Fibroblast of lung (primary cell): ENCODE results near the gene C10orf71. TPM values are rescaled to one million over a fixed set of nuclear protein-coding genes. Genes with fewer than 3 reads are reported as not detected.

ENCODE experiments used
- DNase-seq, 2 donors: peaks; one replicate each; pipeline versions ENCODE4 v3.0.0 to v3.0.0-alpha.2; 2010; ENCODE audit warnings: low read depth in 2 of 2
- H2AFZ ChIP-seq: 2 replicates; pipeline ENCODE4 v1.5.1; 2012; ENCODE audit warnings: low read length, control low read depth, inconsistent platforms
- H3K27ac ChIP-seq: 2 replicates; pipeline ENCODE4 v1.5.1; 2011; ENCODE audit warnings: low read length, control low read depth; ENCODE audit not compliant: insufficient read depth
- H3K27me3 ChIP-seq: 2 replicates; pipeline ENCODE4 v1.5.1; 2011; ENCODE audit warnings: mild to moderate bottlenecking, low read length; ENCODE audit not compliant: control insufficient read depth, insufficient read depth
- H3K36me3 ChIP-seq: 2 replicates; pipeline ENCODE4 v1.5.1; 2011; ENCODE audit warnings: low read length; ENCODE audit not compliant: control insufficient read depth, insufficient read depth
- H3K4me1 ChIP-seq: 2 replicates; pipeline ENCODE4 v1.5.1; 2011; ENCODE audit warnings: low read length; ENCODE audit not compliant: control insufficient read depth, insufficient read depth; ENCODE audit errors: extremely low read depth
- H3K4me2 ChIP-seq: 2 replicates; pipeline ENCODE4 v1.5.1; 2011; ENCODE audit warnings: low read length, control low read depth; ENCODE audit not compliant: insufficient read depth; ENCODE audit errors: extremely low read depth
- H3K4me3 ChIP-seq, 4 experiments: fragments of 200-600 bp in 1 of 4; sonication (generic) in 1 of 4; replicated peaks in 1 of 4; 2 replicates each; pipeline ENCODE4 v1.5.1; 2011 to 2016; ENCODE audit warnings: low read length in 4 of 4, low read depth in 3 of 4, mild to moderate bottlenecking in 3 of 4, control low read depth in 2 of 4, inconsistent platforms in 1 of 4, mixed read lengths in 1 of 4; ENCODE audit not compliant: insufficient read depth in 1 of 4; ENCODE audit errors: control extremely low read depth in 1 of 4
- H3K79me2 ChIP-seq: 2 replicates; pipeline ENCODE4 v1.5.1; 2012; ENCODE audit warnings: mild to moderate bottlenecking, low read length, inconsistent platforms; ENCODE audit not compliant: control insufficient read depth, insufficient read depth
- H3K9ac ChIP-seq: 2 replicates; pipeline ENCODE4 v1.5.1; 2011; ENCODE audit warnings: mild to moderate bottlenecking, low read length, control low read depth; ENCODE audit not compliant: insufficient read depth
- H3K9me3 ChIP-seq: 2 replicates; pipeline ENCODE4 v1.5.1; 2012; ENCODE audit warnings: low read depth, low read length; ENCODE audit not compliant: control insufficient read depth, insufficient read depth
- H4K20me1 ChIP-seq: 2 replicates; pipeline ENCODE4 v1.5.1; 2011; ENCODE audit warnings: low read length; ENCODE audit not compliant: control insufficient read depth, insufficient read depth; ENCODE audit errors: extremely low read depth
- EZH2 ChIP-seq: IDR thresholded peaks from 2 replicates; pipeline ENCODE4 v1.5.1; 2012; ENCODE audit warnings: low read length, control low read depth, mild to moderate bottlenecking; ENCODE audit errors: missing control alignments
- polyA plus RNA-seq, 2 donors: library from polyadenylated mRNA; depleted of rRNA in 1 of 2; stranded (reverse) in 1 of 2; unstranded in 1 of 2; fragments of >200 nt; gene quantifications; 2 replicates each; pipeline ENCODE4 v1.2.1, GENCODE V29; 2011 to 2012; ENCODE audit warnings: missing spikeins in 1 of 2
- total RNA-seq: library from RNA; depleted of rRNA; stranded (reverse); fragments of >200 nt; gene quantifications from 2 replicates; pipeline ENCODE4 v1.2.1, GENCODE V29; 2014
- TF ChIP-seq, protein P1 (sequence below), 2 donors: IDR thresholded peaks in 1 of 2; conservative IDR thresholded peaks in 1 of 2; 1 replicate in 1 of 2; 2 replicates in 1 of 2; pipeline ENCODE4 v1.5.1; 2011 to 2012; ENCODE audit warnings: low read length in 2 of 2, control low read depth in 1 of 2, inconsistent platforms in 1 of 2, low read depth in 1 of 2, mild to moderate bottlenecking in 1 of 2

The C10orf71 gene
- total and polyA plus RNA-seq, 2 donors (not counting 1 experiment from before 2014, with no cell fraction given), result not detected

DNA sequence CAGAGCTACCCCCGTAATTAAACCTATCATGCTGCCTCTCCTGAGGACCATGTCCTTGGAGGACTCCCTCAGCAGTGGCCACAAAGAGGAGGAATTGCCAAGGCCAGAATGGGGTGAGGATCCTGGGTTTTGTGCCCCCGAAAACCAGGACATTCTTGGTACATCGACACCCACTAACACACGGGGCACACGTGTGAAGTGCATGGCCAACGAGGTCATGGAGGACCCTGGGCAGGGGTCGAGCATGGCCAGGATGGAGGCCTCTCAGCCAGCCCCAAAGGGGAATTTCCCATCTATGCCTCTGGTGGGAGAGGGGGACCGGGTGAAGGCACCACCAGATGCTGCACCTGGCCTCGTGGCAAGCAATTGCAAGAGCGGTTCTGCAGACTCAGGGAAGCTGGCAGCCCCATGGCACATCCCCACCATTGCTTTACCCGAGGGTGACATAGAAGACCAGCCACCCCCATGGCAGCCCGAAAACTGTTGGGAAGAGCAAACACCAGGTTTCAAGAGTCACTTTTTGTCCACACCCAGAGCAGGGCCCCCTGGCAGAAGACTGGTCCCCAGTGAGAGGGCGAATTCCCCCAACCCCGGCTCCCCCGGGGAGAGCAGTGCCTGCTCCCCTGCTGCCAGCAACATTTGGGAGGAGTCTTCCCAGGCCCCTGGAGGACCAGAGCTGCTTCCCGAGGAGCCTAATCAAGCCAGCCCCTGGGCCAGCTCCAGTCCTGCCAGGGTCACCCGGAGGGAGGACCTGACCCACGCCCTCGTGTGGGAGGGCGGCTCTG is 26.4 kb downstream of the C10orf71 start:
- no peak overlapping the region for H3K4me3 ChIP-seq
- H3K4me2 ChIP-seq, result no peak overlapping the region
- no peaks in the 10 kb centered on the region for H4K20me1 ChIP-seq
- H3K79me2 ChIP-seq, result no peaks in the 10 kb centered on the region
- TF ChIP-seq, protein P1, sequence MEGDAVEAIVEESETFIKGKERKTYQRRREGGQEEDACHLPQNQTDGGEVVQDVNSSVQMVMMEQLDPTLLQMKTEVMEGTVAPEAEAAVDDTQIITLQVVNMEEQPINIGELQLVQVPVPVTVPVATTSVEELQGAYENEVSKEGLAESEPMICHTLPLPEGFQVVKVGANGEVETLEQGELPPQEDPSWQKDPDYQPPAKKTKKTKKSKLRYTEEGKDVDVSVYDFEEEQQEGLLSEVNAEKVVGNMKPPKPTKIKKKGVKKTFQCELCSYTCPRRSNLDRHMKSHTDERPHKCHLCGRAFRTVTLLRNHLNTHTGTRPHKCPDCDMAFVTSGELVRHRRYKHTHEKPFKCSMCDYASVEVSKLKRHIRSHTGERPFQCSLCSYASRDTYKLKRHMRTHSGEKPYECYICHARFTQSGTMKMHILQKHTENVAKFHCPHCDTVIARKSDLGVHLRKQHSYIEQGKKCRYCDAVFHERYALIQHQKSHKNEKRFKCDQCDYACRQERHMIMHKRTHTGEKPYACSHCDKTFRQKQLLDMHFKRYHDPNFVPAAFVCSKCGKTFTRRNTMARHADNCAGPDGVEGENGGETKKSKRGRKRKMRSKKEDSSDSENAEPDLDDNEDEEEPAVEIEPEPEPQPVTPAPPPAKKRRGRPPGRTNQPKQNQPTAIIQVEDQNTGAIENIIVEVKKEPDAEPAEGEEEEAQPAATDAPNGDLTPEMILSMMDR (conservative IDR thresholded peaks at IDR 0.05 in 1 of 2, IDR thresholded peaks at IDR 0.05 in 1 of 2; ENCODE audit: low read depth in 1 of 2, low read length in 2 of 2), result no peak
- no peak for TF ChIP-seq EZH2
- H3K27me3 ChIP-seq, result no peaks in the 10 kb centered on the region
- H3K36me3 ChIP-seq, result no peaks in the 10 kb centered on the region
- H3K27ac ChIP-seq, result no peak overlapping the region
- no peak overlapping the region for H2AFZ ChIP-seq
- DNase-seq, result no peak
- H3K9ac ChIP-seq, result no peak overlapping the region
- H3K4me1 ChIP-seq, result no peaks in the 10 kb centered on the region
- no peaks in the 10 kb centered on the region for H3K9me3 ChIP-seq

DNA sequence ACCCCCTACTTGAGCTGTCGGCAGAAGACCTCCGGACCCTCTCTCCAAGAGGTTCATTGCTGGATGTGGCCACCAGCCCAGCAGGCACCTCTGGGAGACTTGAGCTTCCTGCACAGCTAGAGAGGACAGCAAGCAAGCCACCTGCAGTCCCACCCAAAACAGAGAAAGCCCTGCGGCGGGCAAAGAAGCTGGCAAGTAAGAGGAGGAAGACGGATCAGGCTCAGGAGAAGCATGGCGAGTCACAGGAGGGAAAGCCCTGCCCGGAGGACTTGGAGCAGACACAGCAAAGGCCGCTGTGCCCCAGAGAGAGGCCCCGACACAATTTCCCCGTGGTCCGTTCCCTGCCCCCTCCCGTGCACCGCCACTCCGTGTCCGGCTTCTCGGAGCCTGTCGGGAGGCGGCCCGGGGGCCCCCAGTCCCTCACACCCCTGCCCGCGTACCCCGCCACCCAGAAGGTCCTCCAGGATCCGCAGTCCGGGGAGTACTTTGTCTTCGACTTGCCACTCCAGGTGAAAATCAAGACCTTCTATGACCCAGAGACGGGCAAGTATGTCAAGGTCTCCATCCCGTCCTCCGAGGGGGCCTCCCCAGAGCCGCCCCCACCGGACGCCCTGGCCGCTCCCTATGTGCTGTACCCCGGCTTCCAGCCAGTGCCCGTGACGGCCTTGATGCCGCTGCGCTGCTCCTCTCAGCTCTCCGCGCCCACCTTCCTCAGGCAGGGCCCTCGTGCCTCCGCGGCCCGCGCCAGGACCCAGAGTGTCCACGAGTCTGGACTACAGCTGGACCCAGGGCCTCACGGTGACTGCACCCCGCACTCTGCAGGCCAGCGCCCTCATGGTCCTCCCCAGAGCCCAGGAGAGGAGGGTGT is 27.2 kb downstream of the C10orf71 start:
- no peak for DNase-seq
- Histone ChIP-seq H3K9ac (no peak overlapping the region), H3K36me3 (no peaks in the 10 kb centered on the region), H2AFZ (no peak overlapping the region), H3K27ac (no peak overlapping the region), H3K9me3 (no peaks in the 10 kb centered on the region), H3K4me2 (no peak overlapping the region), H3K4me1 (no peaks in the 10 kb centered on the region), H3K4me3 (no peak overlapping the region), H3K27me3 (no peaks in the 10 kb centered on the region), H4K20me1 (no peaks in the 10 kb centered on the region), H3K79me2 (no peaks in the 10 kb centered on the region)
- no peak for TF ChIP-seq EZH2
- TF ChIP-seq, protein P1 (conservative IDR thresholded peaks at IDR 0.05 in 1 of 2, IDR thresholded peaks at IDR 0.05 in 1 of 2; ENCODE audit: low read depth in 1 of 2, low read length in 2 of 2), result no peak
